Activated naive CD4-positive, alpha-beta T cell treated with Interleukin-2 at 50 U/mL for 16 hours (primary cell): Measurements from ENCODE around the gene EIF2AK2.
"Not testable (repeated sequence)": the region's sequence is repeated elsewhere in the genome, so short reads cannot be mapped to it uniquely, and the experiment has no call there.

Experiments used
- DNase-seq: peaks from one replicate; pipeline ENCODE4 v3.0.0-alpha.2; 2020

EIF2AK2 gene

DNA sequence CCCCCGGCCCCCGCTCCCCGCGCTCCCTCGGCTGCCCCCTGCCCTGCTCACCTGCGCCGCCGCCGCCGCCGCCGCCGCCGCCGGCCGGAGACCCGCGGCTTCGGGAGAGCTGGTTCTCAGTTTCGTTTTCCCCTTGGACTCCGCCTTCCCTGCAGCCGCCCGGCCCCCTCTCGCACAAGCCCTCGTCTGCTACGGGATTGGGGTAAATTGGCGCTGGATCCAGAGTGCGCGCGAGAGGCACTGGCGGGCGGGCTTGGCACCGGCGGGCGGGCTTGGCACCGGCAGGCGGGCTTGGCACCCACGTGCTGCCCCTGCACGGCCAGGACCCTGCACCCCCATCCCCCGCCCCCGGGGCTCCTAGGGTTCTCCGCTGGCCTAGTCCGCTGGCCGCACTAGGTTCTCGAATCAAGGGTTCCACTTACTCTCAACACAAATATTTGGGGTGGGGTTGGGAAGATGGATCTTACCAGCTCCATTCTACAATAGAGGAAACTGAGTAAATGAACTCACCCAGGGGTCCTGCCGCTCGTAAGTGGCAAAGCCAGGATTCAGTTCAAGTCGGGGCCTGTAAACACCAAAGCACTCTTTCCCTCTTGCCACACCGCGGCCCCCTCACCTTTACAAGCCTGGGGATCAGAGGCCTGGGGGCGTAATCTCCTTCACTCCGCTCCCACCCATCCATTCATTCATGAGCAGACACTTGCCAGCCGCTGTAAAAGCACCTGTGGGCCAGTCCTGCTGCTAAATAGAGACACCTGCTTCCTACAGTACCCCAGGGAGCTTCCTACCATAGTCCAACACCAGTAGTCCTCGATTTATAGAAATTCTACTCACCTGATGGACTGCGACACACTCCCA is at the start of gene EIF2AK2:
TSS of gene EIF2AK2 (minus strand) at position 124 of the 858 bp plus-strand sequence. CDS start 9,174 bp downstream, outside the sequence.
- DNase-seq = peak; percentile 82

DNA sequence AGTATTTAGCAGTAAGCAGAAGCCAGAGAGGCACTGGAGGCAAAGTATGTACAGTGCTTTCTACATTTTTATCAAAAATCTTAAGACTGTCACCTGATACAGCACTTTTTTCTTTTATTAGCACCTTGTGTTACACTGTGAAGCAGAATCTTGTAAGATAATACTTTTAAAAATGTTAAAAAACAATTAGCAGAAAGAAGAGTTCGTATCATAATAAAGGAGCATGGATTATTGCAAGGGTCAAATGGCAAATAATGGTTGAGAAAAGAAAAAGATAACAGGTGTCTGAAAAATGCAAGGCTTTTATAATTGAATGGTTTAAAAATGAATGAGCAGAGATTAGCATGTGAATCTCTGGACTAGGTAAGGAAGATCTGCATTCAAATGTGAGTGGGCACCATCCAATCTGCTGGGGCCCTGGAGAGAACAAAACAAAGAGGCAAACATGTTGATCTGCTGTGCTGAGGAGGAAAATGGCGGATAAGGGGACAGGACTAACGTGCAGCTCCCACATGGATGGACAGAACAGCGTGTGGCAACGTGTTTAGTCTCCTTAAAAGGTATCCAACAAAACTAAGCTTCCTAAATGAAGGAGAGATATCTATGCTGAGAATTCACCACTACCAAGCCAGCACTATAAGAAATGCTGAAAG is 49.0 kb upstream of the EIF2AK2 start:
- no peak for DNase-seq

- not testable (repeated sequence) for DNase-seq
These were observed 48.4 kb upstream of the EIF2AK2 start for GRCh38 chr2:37205071-37205661.

- no peak for DNase-seq
These were observed 46.9 kb upstream of the EIF2AK2 start for GRCh38 chr2:37203708-37204107.

DNA sequence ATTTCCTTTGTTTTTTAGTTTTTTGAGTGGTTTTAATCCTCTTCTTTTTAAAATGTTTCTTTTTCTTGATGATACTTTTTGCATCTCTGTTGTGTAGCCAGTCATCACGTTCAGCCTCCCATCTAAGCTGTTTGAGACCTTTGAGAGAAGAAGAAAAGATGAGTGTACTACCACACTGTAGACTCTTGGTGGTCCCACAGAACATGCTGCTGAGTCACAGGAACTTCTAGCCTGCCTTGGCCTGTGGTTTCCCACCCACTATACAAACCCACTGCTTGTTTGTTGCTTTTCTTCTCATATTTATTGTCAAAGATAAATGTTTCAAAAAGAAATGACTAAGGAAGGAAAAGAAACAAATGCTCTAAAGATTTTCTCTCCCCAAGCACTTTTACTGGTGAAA is 45.0 kb upstream of the EIF2AK2 start:
- peak; percentile 28 for DNase-seq

DNA sequence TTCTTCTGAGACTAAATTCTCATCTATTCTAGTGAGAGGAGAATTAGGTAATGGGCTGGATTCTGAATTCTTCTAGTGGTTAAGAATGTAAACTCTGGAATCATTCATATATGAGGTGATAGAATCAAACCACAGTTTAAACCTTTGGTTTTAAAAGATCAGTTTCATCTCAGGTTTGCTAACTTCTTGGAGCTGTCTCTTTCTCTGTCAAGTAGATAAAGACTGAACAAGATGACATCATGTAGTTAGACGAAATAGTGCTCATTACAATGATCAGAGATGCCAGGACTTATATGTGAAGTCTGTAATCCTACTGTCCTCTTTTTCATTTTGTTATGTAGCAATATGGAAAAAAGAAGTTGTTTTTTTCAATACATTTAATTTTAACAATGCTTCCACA is 44.4 kb upstream of the EIF2AK2 start:
- DNase-seq = no peak

DNA sequence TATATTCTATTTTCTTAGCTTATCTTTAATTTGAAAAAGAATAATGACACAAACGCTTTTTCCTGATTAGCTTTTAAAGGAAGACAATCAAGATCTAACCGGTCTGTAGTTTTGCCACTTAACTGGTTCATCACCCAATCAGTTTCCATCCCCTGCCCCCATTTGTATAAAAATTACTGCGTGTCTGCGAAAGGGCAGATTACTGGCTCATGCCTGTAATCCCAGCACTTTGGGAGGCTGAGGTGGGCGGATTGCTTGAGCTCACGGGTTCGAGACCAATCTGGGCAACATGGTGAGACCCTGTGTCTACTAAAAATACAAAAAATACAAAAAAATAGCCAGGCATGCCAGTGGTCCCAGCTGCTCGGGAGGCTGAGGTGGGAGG is 41.9 kb upstream of the EIF2AK2 start:
- DNase-seq = no peak

DNA sequence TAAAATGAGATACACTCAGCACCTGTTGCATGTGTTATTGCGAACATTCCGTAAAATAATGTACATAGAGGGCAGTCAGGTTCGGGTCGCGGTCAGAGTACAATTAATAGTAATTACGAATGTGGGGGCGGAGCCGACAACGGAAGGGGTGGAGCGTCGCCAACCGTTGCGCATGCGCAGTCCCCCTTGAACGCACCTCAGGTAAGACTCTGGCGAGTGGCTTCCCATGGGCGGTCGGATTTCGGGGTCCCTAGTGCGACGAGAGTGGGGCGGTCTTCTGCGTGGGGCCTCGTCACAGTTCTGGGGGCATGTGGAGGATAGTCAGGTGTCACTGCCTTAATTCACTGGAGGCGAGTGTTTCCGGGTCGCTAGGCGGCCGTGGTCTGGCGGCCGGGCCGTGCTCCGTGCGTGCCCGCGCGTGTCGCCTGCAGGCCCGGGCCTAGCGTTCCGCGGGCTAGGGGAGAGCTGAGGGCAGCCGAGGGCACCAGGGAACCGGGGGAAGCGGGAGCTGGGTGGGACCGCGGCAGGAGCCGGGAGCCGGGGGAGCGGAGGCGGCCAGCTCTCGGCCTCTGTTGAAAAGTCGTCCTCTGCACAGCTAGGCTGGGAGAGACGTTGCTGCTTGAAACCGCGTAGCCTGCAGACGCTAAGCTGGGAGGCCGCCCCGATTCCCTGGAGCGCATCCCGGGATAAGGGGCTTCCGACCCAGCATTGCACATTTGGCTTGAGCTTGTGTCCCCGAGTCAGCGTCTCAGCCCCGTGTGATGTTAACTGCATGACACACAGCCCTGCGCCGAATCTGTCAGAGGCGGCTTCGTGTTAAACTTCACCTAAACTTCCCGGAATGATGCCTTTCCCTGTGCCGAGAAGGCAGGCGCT is 39.8 kb upstream of the EIF2AK2 start, which contains the start of gene CEBPZOS:
TSS of gene CEBPZOS (plus strand) at position 177 of the 876 bp plus-strand sequence. CDS start 3,209 bp downstream, outside the sequence.
- peak; percentile 90 for DNase-seq

- not testable (repeated sequence) for DNase-seq
These were observed 39.1 kb upstream of the EIF2AK2 start for GRCh38 chr2:37195862-37196319.

DNA sequence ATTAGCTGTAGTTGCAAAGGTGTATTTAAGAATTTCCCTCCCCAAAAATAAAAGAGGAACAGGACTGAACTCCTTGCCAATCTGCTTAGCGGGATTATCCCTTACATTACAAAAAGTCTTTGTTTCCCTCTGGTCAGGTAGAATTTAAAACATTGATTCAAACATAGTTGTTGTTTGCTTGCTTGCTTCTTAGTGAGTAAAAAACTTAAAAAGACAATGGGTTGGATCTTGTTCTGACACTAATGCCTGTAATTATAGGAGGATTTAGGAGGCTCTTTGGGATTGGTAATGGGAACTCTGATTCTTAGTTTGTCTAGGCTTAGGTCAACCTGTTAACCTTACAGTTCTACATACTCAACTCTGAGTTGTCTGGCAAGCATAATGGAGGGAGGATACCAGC is 35.8 kb upstream of the EIF2AK2 start:
- DNase-seq = no peak

- no peak for DNase-seq
These were observed 35.0 kb upstream of the EIF2AK2 start for GRCh38 chr2:37191747-37192146.

GRCh38 chr2:37191253-37191652 is 34.5 kb upstream of the EIF2AK2 start:
- no peak for DNase-seq

DNA sequence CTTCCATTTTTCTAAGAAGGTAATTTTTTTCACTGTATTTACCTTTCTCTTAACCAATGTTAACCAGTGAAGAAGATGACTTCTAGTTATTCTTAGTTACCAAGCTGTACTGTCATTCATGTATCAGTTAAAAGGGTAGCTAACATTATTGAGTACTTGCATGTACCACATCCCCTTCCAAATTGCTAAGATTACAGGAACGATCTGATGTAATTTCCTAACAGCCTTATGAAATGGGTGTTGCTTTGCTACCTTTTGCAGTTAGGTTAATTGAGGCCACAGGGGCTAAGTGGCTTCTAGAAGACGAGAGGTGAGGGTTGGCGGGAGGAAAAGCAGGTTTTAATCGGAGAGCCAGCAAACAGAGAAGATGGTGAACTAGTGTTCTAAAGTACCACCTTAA is 33.5 kb upstream of the EIF2AK2 start:
- no peak for DNase-seq

DNA sequence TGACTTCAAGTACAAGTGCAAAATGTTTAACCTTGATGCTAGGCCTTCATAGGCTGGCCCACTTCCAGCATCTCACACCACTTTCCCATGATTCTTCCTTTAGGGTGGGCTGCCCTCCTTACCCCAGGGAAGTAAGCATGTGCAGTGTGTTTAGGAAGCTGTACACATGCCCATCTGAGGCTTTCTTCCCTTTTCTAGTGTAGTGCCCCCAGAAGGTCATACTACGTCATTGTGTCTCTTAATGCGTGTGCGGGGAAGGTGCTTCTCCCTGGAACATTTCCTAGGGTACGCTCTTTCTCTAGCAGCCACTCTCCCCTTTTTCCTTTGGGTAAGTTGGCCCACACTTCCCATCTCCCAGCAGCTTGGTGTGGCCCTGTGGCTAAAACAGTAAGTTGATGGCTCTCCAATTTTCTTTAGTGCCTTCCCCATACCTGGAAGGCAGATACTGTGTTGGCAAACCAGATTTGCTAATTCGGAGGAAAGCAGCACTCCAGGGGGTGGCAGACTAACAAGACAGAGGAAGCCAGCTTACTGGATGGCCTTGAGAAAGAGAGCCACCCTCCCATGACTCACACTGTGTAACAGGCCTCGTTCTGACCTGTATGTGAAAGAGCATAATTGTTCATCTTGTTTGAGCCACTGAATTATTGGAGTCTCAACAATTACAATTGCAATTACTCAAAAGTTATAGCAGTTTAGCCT is 32.8 kb upstream of the EIF2AK2 start:
- no peak for DNase-seq

GRCh38 chr2:37188570-37188969 is 31.8 kb upstream of the EIF2AK2 start, which contains the start of gene SULT6B1:
TSS of gene SULT6B1 (minus strand) at chr2:37188670. CDS start at chr2:37188640, 30 bp downstream.
- no peak for DNase-seq

DNA sequence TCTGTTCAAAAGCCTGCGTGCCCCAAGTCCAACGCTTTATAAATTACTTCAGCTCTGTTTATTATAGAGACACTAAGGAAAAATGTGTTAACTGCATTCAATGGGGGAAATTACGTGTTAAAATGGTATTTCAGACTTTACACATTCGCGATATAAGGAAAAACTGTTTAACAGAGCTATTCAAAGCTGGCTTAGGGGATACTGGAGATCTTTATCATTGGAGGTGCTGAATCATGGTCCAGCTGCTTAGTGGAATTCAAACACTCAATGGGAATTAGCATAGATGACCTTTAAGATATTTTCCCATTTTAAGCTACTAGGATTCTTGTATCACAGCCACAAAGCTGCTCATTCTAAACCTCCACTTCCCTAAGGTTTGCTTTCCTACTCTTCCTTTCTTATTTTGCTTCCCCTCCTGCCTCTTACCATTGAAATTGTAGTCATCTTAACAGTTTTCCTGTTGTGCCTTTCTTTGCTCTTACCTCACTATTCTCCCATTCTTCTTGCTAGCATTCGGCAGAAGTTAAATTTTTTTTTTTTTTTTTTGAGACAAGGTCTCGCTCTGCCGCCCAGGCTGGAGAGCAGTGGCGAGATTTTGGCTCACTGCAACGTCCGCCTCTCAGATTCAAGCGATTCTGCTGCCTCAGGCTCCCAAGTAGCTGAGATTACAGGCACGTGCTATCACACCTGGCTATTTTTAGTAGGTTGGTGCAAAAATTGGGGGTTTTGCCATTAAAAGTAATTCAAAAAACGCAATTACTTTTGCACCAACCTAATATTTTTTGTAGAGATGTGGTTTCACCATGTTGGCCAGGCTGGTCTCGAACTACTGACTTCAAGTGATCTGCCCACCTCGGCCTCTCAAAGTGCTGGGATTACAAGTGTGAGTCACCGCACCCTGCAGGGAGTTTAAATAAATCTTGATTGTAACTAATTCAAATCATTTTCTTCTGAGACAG is 25.2 kb upstream of the EIF2AK2 start:
- no peak for DNase-seq

- no peak for DNase-seq
These were observed 23.9 kb upstream of the EIF2AK2 start for GRCh38 chr2:37180640-37181039.

DNA sequence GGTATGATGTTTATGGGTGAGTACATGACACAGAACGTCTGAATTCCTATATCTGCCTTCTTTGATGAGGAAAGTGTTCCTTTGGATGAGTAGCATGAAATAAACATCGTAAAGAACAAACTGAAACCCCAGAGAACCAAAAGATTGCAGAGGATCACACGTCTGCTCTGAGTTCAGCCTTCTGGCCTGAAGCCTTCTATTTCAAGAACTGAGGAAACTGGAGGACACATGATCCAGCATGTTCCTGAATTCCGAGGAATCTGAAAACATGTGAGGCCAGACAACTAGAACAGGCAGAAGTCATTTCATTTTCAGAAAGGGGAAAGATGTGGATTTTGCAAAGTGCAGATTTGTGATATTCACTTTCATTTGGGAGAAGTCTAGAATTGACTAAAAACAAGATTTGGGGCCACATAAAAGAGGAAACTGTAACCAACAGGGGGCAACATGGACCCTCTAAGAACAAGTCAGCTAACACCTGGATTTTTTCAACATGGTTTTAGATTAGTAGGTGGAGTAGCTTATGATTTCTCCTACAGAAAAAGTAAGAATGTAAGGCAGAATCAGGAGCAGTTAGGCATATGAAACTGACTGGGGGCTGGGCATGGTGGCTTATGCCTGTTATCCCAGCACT is 23.3 kb upstream of the EIF2AK2 start:
- no peak for DNase-seq

DNA sequence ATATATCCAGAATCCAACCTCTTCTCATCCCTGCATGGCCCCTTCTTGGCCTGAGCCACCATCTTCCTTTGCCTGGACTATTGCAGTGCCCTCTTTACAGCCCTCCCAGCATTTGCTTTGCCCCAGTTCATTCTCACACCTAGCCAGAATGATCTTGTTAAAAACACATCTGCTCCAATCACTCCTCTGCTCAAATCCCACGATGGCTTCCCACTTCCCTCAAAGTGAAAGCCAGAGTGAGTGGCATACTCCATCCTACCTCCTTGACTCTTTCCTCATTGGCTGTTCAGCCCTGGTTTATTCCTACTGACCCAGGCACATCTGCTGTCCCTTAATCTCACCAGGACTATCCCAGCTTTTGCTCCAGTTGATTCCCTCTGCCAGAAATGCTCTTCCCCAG is 17.0 kb upstream of the EIF2AK2 start:
- no peak for DNase-seq

DNA sequence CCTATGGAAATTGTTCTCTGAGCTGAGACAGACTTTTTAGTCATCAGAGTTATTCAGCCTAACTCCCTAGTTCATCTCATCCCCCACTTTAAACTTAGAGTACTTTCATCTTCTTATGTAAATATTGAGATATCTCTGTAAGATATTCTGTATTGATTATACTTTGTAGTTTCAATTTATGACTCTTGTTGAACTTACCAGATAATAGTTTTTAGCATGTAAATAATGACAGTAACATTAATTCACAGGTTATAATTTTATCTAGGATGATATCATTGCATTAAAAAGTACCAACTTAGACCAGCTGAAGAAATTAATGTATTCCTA is 14.8 kb upstream of the EIF2AK2 start:
- no peak for DNase-seq
